Fibroblast of skin of right quadriceps (primary cell): ENCODE data around the gene CBARP.
"Not testable (repeated sequence)": the region's sequence is repeated elsewhere in the genome, so short reads cannot be mapped to it uniquely, and the experiment has no call there.

Experiments
- DNase-seq: peaks from one replicate; pipeline ENCODE4 v3.0.0-alpha.2; 2013

CBARP gene

DNA sequence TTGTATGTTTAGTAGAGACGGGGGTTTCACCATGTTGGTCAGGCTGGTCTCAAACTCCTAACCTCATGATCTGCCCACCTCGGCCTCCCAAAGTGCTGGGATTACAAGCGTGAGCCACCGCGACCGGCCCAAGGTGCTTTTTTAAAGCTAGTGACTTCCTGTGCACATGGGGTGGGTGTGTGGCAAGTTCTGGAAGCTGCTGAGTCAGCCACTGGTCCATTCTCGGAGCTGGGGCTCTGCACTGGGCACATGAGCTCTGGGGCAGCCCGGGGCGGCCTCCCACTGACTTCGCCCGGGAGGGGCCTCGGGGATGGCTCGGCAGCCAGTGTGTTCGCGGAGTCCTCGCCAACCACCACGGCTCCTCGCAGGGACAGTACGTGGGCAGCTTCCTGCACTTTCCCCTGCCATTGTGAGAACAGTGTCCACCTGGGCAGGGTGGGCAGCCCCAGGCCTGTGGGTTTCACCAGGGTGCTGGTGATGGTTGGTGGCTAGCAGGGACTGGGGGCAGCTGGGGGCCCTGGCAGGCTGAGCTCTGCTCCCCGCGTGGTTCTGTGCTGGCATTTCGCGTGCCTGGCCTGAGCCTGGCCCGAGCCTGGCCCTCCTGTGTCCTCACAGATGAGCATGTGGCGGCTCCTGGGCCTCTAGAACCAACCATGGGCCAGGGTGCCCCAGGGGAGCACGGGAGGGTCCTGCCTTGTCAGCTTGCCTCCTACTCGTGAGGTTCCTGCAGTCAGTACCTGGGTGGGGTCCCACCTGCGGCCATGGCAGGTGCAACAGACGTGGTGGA lies 12.2 kb downstream of the CBARP start:
- DNase-seq, result no peak

DNA sequence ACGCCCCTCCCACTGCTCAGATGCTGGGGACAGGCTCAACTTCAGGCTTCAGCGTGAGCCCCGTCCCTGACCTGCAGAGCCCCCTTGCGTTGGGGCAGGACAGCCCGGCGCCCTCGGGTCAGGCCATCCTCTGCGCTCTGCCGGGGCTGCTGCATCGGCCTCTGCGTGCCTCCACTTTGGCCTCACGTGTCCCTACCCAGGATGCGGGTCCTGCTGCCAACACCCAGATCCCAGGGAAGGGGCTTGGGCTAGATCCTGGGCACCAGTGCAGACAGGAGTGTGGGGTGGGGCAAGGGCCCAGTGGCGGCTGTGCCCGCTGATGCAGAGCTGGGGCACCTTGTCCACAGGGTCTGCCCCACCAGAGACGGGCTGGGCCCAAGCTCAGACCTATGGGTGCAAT lies 13.0 kb downstream of the CBARP start:
- DNase-seq, result no peak

- no peak for DNase-seq
Observed at GRCh38 chr19:1224047-1224825, 13.6 kb downstream of the CBARP start.

DNA sequence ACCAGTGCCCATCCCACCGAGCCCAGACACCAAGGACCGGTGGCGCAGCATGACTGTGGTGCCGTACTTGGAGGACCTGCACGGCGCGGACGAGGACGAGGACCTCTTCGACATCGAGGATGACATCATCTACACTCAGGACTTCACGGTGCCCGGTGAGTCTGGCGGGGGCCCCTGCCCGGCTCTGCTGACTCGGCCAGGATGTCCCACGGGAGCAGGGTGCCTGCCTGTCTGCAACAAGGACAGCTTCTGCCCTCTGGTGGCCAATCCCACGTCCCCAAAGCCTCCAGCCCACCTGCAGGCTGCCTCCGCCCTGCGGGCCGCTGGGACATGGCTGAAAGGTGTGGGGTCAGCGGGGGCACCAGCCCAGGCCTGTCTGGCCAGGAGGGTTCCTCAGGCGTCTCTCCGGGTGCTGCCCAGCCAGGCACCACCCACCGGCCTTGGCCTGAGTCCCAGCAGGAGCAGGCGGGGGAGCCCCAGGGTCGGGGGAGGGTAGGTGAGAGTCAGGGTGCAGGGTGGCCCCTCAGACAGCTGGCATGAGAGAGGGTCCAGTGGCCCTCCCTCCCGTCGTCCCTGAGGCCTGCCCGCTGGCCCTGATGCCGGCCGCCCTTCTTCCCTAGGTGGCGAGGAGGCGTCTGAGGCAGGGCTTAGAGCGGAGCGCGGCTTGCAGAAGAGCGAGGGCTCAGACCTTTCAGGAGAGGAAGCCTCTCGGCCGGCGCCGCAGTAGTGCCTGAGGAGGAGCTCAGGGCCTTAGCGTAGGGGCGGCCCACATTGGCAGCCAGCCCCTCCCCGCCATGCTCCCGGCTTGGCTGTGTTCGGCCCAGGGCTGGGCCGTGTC lies 14.6 kb downstream of the CBARP start:
- DNase-seq, result no peak

- DNase-seq, result no peak
Observed at GRCh38 chr19:1222394-1222793, 15.4 kb downstream of the CBARP start.

- no peak for DNase-seq
Observed at GRCh38 chr19:1221904-1222255, 15.9 kb downstream of the CBARP start.

DNA sequence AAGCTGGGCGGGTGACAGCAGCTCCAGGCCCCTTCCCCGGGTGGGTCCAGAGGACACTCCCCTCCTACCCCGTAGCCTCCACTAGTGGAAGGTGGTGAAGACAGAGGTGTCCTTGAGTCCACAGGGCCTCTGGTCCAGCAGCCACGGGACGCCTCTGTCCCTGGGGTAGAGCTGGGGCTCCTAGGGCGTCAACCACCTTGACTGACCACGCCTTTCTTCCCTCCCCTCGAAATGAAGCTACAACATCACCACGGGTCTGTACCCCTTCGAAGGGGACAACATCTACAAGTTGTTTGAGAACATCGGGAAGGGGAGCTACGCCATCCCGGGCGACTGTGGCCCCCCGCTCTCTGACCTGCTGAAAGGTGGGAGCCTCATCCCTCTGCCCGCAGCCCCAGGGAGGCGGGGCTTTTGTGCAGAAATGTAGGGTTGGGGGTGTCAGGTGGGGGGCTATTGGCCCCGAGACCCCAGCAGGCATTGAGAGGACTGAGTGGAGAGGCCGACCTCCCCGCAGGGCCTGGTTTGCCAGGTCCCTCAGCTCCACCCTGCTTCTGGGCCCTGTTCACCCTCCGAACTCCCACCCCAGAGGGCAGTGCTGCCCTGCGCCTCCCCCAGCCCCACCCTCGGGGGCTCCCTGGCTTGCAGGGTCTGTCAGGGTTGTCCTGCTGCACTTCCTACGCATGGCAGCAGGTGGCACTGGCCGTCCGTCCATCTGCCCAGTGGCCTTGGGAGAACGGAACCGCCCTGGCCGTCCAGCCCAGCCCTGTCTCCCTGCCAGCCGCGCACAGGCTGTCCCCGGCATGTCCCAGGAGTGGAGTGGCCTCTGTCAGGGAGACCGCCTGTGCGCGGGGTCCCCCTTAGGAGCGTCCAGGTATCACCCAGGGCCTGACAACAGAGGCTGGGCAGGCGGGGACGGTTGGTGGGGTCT lies 16.6 kb downstream of the CBARP start:
- DNase-seq, result no peak

DNA sequence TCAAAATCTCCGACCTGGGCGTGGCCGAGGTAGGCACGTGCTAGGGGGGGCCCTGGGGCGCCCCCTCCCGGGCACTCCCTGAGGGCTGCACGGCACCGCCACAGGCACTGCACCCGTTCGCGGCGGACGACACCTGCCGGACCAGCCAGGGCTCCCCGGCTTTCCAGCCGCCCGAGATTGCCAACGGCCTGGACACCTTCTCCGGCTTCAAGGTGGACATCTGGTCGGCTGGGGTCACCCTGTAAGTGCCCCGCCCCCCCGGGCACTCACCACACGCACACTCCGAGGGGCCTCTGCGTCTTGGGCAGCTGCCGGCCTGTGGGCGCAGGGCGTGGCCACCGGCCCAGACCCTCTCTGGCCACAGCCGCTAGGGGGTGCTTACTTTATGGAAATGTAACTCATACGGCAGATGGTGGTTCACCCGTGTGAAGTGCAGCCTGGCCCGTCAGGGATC lies 17.3 kb downstream of the CBARP start:
- DNase-seq, result no peak

GRCh38 chr19:1219786-1220476 lies 17.9 kb downstream of the CBARP start:
- no peak for DNase-seq

DNA sequence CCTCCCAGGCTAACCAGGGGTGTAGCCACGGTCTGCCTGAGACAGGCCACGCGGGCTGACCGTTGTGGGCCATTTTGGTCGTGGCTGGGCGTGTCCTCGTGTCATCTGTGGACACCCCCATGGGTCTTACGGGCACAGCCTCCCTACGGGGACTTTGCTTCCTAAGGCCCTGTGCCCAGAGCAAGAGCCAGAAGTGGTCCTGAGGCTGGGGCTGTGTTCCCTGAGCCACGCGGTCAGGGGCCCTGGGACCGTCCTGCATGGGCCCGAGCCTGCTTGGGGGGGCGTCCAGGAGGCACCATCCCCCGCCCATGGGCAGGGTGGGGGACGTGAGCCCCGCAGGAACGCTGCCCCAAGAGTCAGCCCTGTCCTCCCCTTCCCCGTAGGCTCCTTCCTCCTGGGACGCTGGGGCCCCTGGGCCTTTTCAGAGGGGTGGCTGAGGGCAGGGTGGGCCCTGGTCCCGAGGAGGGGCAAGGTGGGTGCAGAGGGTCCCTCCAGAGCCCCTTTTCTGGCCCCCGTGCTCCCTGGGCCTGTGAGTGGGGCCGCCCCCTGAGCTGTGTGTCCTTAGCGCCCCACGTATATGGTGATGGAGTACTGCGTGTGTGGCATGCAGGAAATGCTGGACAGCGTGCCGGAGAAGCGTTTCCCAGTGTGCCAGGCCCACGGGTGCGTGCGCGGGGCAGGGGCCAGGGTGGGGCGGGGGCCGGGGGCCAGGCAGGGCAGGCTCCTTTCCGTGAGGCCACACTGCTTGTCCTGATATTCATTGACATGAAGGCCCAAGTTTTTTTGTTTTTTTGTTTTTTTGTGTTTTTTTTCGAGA lies 18.8 kb downstream of the CBARP start:
- DNase-seq, result no peak

DNA sequence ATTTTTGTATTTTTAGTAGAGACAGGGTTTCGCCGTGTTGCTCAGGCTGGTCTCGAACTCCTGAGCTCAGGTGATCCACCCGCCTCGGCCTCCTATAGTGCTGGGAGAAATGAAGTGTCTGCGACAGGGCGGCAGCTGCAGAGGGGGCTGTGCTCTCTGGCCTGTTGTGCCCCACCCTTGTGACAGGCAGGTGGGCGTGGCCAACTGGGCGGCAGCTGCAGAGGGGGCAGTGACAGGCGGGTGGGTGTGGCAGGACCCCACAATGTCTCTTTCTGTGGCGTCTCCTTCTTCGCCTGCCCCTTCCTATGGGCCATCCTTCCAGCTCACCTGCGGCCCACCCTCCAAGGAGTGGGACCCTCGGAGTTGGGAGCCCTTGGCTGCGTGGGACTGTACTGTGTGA lies 20.4 kb downstream of the CBARP start:
- DNase-seq, result no peak

GRCh38 chr19:1216756-1217155 lies 21.0 kb downstream of the CBARP start:
- no peak for DNase-seq

GRCh38 chr19:1214862-1215731 lies 22.7 kb downstream of the CBARP start:
- DNase-seq, result no peak

DNA sequence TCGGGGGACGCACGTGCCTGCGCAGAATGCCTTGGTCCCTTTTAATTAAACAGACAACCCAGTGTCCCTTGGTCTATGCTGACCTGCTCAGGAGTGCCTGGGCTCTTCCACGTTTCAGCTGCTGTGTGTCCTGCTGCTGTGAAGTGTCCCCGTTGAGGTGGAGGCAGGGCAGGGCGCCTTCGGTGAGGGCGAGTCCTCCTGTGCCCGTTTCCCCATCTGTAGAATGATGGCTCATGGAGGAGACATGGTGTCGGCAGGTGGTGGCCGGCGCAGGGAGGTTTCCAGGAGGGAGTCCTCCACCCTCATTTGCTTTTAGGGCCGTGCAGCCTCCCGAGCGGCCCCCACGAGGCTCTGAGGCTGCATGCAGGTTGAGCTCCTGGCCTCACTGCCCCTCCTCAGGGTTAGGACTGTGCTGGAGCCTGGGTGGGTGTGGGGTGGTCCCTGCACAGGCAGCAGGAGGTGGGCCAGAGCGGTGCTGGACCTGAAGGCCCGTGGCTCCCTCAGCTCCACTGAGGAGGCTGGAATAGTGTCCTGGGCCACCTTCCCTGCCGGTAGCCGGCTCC lies 23.4 kb downstream of the CBARP start:
- DNase-seq, result no peak

DNA sequence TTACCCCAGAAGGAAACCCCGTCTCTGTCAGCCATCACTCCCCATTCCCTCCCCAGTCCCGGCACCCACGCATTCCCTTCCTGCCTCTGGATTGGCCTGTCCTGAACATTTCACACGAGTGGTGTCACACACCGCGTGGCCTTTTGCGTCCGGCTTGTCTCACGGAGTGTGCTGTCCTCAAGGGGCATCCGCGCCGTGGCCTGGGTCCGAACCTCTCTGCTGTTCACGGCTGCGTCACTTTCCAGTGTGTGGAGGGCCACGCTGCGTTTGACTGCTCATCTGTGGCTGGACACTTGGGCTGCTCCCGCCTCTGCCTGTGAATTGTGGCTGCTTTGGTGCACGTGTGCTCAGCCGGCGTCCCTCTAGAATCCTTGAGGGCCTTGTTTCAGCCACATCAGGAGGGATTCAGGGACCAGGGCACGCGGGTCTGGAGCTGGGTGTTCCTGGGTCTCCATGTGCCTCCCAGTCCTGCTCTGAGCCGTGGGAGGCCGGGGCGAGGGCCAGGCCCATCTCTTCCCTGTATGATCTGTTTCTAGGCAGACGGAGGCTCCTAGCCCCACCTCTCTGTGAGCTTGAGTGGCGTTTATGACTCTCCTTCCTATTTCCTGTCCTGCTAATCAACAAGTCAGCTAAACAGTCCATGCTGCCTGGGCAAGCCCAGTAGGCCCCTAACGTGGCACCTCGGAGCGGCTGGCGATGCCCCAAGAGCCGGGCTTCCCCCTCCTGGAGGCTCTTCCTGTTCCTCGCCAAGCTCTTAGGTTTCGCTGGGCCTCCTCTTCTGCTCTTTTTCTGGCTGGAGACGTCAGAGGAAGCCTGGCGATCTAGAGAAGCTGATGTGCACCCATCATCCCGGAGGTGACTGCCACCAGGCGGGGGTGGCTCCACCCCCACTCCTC lies 24.2 kb downstream of the CBARP start:
- peak; percentile 70 for DNase-seq

DNA sequence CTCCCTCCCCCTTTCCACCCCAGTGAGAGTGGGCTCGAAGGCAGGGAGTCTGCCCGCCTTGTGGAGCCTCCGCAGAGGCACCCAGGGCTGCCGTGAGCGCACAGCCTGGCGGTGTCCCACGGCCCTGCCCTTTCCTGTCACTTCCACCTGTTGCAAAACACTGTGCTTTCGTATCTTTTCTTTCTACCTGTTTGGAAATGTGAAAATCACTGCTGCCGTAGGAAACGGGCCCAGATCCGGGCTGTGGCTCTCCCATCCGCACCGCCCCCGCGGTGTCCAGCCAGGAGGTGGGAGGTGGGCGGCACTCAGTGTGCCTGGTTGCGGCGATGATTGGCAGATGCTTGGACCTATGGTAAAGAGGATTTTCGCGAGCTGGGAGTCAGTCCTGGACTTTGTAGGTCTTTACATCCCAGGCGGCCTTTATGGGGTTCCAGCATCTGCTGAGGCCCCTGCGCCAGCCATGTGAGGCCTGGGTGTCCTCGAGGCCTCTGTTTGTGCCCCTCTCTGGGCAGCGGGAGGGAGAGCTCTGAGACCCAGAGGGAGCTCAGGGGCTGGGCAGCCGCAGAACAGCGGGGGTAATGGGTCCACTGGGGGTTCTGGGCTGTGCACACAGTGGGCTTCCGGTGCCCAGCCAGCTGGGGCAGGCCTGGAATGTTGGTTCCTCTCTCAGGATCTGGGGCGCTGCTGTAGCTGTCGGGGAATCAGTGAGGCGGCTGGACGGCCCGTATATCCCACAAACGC lies 26.1 kb downstream of the CBARP start:
- DNase-seq, result peak; percentile 32

- no peak for DNase-seq
Observed at GRCh38 chr19:1210227-1210538, 27.6 kb downstream of the CBARP start.

DNA sequence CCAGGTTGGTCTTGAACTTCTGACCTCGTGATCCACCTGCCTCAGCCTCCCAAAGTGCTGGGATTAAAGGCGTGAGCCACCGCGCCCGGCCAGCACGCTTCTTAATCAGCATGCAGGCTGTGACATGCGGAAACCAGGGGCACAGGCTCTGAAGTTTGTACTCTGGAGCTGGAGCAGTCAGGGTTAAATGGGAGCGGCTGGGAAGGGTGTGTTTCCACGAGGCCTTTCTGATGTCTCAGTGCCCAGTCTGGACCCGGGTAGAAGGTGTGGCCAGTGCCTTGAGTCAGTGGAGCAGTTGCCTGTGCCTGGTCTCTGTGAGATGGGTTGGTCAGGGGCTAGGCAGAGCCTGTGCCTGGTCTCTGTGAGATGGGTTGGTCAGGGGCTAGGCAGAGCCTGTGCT lies 29.0 kb downstream of the CBARP start:
- not testable (repeated sequence) for DNase-seq
